Ishikawa (cell line): ENCODE measurements around the gene AGBL2.

ENCODE experiments used
- CEBPB ChIP-seq: IDR thresholded peaks from 2 replicates; pipeline ENCODE4 v1.6.1; 2012
- CREB1 ChIP-seq: IDR thresholded peaks from 2 replicates; pipeline ENCODE4 v1.6.1; 2012; ENCODE audit warnings: low read depth
- EGR1 ChIP-seq: IDR thresholded peaks from 2 replicates; pipeline ENCODE4 v1.6.1; 2012
- EP300 ChIP-seq: IDR thresholded peaks from 2 replicates; pipeline ENCODE4 v1.6.1; 2012; ENCODE audit warnings: borderline replicate concordance
- MAX ChIP-seq: IDR thresholded peaks from 2 replicates; pipeline ENCODE4 v1.6.1; 2012
- RAD21 ChIP-seq: IDR thresholded peaks from 2 replicates; pipeline ENCODE4 v1.6.1; 2012; ENCODE audit warnings: low read depth
- REST ChIP-seq: IDR thresholded peaks from 2 replicates; pipeline ENCODE4 v1.6.1; 2012; ENCODE audit warnings: low read depth, mild to moderate bottlenecking
- TAF1 ChIP-seq: IDR thresholded peaks from 2 replicates; pipeline ENCODE4 v1.6.1; 2012; ENCODE audit warnings: low read depth, mild to moderate bottlenecking
- TCF12 ChIP-seq: IDR thresholded peaks from 2 replicates; pipeline ENCODE4 v1.6.1; 2012; ENCODE audit warnings: low read depth
- TEAD4 ChIP-seq: IDR thresholded peaks from 2 replicates; pipeline ENCODE4 v1.6.1; 2012
- YY1 ChIP-seq: IDR thresholded peaks from 2 replicates; pipeline ENCODE4 v1.6.1; 2012; ENCODE audit warnings: low read depth

- no peak for TF ChIP-seq RAD21
- TF ChIP-seq TEAD4: no peak
- TF ChIP-seq MAX: no peak
- TF ChIP-seq REST: no peak
- TF ChIP-seq EP300: no peak
- no peak for TF ChIP-seq CREB1
- TF ChIP-seq YY1: no peak
- no peak for TF ChIP-seq TAF1
- no peak for TF ChIP-seq CEBPB
- no peak for TF ChIP-seq EGR1
- TF ChIP-seq TCF12: no peak
Observed at GRCh38 chr11:47620836-47621378, 94.3 kb downstream of the AGBL2 start.
